GM19395 (cell line): Measurements from ENCODE around the gene TRAPPC4.
"Not testable (repeated sequence)": the region's sequence is repeated elsewhere in the genome, so short reads cannot be mapped to it uniquely, and the experiment has no call there.

Experiments used
- ATAC-seq: cut with Tn5 transposase; IDR thresholded peaks from one replicate; pipeline ENCODE4 v1.9.1; 2021; ENCODE audit warnings: mild to moderate bottlenecking, moderate library complexity; ENCODE audit not compliant: unreplicated experiment

The TRAPPC4 gene, protein sequence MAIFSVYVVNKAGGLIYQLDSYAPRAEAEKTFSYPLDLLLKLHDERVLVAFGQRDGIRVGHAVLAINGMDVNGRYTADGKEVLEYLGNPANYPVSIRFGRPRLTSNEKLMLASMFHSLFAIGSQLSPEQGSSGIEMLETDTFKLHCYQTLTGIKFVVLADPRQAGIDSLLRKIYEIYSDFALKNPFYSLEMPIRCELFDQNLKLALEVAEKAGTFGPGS

DNA sequence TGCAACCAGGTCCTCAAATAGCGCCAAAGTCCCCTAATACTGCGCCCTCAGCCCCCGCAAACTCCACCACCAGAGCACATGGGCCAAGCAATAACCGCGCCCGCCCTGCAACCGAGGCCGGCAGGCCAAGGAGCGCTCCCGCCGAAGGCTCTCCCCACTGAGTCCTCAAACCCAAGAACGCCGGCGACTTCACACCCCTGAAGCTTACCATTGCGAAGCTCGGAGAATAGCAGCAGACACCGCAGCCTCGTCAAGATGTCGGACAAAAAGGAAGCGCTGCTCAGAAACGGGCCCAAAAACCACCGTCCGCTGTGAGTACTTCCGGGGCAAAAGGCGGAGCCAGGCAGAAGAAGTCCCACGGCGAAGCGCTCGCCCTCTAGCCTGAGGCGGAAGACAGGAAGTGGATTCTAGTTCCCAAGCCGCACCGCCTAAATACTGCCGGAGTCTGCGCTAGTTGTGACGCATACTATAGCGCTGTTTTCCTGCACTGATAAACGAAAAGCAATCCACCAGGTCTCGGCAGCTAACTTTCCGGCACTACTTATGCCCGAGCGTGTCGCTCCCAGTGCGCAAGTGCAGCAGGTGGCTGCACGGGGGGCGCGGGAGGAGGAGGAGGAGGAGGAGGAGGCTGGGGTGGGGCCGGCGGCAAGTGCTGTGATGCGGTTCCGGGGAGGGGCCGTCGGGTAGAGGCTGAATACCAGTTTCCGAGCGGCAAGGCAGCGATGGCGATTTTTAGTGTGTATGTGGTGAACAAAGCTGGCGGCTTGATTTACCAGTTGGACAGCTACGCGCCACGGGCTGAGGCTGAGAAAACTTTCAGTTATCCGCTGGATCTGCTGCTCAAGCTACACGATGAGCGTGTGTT lies at the start of gene TRAPPC4, which contains the start of gene RPS25:
TSS of gene TRAPPC4 (plus strand) at position 693 of the 865 bp plus-strand sequence. CDS start at position 723, 30 bp downstream.
TSS of gene RPS25 (minus strand) at position 270 of the 865 bp plus-strand sequence. CDS start at position 211, 59 bp downstream.
- peak; percentile 88 for ATAC-seq

DNA sequence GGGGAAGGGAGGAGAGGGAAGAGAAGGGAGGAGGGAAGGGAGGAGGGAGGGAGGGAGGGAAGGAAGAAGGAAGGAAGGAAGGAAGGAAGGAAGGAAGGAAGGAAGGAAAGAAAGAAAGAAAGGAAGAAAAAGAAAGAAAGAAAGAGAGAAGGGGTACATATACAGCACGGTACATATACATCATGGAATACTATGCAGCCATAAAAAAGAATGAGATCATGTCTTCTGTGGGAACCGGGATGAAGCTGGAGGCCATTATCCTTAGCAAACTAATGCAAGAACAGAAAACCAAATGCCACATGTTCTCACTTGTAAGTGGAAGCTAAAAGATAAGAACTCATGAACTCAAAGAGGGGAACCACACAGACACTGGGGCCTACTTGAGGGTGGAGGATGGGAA lies 49.1 kb upstream of the TRAPPC4 start:
- ATAC-seq = not testable (repeated sequence)

DNA sequence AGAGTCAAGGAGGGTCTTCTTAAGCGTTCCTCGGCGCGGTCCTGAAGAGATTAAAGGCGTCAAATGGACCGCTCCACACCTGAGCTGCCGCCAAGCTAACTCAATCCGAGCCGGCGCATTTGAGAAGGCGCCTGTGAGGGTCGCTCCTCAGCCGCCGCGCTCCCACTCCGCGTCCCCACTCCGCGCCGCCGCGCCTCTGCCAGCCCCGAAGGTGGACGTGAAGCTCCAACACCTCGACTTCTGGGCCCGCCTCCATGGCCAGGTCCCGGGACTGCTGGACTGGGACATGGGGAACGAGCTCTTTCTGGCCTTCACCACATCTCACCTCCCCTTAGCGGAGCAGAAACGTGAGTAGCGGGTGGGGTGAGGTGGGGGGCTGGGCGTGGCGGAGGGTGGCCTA lies 46.9 kb upstream of the TRAPPC4 start, which contains the start of gene FOXR1:
TSS of gene FOXR1 (plus strand) at position 116 of the 400 bp plus-strand sequence. CDS start at position 287, 171 bp downstream.
- no peak for ATAC-seq

DNA sequence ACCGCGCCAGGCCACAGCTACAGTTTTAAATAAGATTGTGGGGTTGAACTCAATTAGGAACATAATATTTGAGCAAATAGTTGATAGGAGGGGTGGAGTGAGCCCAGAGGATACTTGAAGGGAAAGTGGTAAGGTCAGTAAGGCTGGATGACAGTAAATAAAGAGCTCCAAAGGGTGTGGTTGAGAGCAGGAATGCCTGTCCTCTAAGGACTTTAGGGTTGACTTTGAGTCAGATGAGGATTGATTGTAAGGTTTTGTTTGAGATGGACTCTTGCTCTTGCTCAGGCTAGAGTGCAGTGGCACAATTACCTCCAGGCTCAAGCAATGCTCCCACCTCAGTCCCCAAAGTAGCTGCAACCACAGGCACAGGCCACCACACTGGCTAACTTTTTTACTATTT lies 44.6 kb upstream of the TRAPPC4 start:
- no peak for ATAC-seq

DNA sequence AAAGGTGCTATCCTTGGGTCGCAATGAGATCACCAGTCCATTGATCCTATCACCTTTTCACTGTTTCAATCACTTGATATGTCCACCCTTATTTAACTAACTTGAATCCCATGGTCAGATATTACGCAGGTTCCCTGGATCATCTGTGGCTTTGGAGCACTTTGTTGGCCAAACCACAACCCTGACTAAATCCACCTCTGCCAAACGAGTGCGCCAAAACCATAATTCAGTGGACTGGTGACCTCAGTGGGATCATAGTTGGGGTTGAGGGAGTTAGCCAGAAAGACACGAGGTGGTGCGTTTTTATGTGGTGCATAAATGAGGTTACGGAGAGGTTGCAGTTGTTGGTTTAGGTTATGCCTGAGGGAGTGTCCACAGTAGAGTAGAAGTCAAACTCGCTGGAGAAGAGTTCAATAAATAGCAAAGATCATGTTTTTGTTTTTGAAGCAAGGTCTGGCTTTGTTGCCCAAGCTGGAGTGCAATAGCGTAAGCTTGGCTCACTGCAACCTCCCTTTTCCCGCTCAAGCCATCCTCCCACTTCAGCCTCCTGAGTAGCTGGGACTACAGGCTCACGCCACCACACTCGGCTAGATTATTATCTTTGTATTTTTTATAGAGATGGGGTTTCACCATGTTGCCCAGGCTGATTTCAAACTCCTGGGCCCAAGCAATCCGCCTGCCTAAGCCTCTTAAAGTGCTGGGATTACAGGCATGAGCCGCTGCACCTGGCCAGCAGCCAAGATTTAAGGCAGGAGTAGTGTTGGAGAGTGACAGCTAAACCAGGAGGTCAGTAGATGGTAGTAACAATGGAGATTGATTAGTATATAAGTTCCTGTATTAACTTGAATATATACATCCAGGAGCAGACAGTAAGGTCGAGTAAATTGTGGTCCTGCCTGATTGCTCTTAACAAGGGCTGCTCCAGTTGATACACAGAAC lies 42.5 kb upstream of the TRAPPC4 start:
- no peak for ATAC-seq

DNA sequence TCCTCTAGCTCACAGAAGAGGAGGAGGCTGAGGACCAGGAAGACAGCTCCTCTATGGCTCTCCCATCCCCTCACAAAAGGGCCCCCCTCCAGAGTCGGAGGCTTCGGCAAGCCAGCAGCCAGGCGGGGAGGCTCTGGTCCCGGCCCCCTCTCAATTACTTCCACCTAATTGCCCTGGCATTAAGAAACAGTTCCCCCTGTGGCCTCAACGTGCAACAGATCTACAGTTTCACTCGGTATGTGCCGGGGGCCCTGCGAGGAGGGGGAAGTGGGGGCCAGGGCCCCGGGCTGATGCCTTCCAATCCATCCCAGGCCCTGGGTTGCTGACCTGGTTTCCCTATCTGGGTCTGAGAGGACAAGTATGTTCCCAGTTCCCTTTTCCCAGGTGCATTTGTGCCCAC lies 39.1 kb upstream of the TRAPPC4 start:
- ATAC-seq = no peak

DNA sequence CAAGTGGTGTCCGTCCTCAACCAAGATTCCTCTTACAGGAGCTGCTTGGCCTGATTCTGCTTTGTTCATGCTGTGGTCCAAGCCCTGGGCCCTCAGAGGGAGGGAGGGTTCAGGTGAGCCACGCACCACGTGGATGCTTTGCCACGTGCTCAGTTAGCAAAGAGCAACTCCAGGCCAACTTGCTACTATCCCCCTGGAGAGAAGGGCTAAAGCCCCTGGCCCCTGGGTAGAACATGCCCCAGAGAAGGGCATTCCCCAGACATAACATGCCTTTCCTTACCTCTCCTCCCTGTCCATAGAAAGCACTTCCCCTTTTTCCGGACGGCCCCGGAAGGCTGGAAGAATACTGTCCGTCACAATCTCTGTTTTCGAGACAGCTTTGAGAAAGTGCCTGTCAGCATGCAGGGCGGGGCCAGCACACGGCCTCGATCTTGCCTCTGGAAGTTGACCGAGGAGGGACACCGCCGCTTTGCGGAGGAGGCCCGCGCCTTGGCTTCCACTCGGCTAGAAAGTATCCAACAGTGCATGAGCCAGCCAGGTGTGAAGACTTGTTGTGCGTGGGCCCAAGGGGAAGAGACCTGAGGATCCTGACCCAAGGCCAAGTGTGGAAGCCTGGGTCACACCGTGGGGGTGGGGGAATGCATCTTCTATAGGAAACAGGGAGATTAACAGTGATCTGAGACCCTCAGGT lies 38.2 kb upstream of the TRAPPC4 start:
- no peak for ATAC-seq

DNA sequence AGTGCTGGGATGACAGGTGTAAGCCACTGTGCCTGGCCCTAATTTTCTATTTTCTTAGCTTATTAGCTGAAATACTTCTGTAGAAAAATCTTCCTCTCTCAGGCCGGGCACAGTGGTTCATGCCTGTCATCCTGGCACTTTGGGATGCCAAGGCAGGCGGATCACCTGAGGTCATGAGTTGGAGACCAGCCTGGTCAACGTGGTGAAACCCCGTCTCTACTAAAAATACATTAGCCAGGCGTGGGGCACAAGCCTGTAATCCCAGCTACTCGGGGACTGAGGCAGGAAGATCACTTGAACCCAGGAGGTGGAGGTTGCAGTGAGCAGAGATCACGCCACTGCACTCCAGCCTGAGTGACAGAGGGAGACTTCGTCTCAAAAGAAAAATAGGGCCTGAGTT lies 34.2 kb upstream of the TRAPPC4 start:
- not testable (repeated sequence) for ATAC-seq

DNA sequence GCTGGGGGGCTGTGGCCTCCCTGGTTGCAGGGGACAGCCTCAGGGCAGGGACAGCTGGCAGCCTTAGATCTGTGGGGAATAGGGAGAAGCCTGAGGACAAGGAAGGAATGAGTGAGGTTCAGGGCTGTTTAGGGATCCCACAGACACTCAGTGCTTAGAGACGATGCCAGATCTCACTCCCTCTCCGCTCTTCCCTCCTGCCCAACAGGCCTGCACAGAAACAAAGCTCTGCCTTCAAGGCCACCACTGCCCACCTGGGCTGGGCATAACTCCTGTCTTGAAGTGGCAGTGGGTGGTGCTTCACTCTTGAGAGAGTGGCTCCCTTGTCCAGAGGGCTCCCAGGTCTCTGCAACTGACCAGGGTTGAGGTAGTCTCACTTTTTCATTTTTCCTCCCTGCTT lies 33.7 kb upstream of the TRAPPC4 start:
- no peak for ATAC-seq

DNA sequence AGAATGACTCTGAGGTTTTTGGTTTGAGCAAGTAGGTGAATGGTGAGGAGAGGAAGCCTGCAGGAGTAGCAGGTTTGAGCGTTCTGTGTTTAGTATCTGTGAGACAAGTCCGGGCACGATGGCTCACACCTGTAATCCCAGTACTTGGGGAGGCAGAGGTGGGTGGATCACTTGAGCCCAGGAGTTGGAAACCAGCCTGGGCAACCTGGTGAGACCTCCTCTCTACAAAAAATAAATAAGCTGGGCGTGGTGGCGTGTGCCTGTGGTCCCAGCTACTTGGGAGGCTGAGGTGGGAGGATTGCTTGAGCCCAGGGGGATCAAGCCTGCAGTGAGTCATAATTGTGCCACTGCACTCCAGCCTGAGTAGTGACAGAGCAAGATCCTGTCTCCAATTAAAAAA lies 30.3 kb upstream of the TRAPPC4 start:
- no peak for ATAC-seq

DNA sequence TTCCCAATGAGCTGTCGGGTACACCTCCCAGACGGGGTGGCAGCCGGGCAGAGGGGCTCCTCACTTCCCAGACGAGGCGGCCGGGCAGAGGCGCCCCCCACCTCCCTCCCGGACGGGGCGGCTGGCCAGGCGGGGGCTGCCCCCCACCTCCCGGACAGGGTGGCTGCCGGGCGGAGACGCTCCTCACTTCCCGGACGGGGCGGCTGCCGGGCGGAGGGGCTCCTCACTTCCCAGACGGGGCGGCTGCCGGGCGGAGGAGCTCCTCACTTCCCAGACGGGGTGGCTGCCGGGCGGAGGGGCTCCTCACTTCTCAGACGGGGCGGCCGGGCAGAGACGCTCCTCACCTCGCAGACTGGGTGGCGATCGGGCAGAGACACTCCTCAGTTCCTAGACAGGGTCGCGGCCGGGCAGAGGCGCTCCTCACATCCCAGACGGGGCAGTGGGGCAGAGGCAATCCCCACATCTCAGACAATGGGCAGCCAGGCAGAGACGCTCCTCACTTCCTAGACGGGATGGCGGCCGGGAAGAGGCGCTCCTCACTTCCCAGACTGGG lies 27.0 kb upstream of the TRAPPC4 start:
- ATAC-seq = not testable (repeated sequence)

DNA sequence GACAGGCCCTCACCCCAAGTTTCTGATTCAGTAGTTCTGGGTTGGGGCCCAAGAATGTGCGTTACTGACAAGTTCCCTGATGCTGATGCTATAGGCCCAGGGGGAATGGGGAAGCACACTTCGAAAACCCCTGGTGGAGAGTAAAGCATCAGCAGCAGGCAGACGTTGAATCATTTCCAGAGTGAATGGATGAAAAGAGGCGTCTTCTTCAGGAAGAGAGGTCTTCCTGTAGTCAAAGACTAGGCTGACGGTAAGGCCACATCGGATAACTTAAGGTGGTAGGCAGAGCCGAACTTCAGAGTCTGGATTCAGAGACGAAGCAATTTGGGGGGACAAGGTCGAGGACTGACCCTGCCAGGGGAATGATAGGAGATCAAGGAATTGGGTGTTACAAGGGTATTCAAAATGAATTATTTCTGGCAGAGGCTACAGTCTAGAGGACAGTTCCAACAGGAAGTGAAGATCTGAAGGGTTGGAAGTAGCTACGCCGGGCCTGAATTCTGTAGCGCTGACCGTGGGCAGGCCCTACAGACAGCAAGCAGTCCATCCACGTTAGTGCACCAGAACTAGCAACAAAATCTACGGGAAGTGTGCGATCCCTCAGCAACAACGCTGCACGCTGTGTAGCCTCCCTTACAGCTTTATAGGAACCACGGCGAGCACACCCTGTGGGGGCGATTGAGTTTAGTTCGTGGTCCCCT lies 21.5 kb upstream of the TRAPPC4 start:
- ATAC-seq = peak; percentile 10

DNA sequence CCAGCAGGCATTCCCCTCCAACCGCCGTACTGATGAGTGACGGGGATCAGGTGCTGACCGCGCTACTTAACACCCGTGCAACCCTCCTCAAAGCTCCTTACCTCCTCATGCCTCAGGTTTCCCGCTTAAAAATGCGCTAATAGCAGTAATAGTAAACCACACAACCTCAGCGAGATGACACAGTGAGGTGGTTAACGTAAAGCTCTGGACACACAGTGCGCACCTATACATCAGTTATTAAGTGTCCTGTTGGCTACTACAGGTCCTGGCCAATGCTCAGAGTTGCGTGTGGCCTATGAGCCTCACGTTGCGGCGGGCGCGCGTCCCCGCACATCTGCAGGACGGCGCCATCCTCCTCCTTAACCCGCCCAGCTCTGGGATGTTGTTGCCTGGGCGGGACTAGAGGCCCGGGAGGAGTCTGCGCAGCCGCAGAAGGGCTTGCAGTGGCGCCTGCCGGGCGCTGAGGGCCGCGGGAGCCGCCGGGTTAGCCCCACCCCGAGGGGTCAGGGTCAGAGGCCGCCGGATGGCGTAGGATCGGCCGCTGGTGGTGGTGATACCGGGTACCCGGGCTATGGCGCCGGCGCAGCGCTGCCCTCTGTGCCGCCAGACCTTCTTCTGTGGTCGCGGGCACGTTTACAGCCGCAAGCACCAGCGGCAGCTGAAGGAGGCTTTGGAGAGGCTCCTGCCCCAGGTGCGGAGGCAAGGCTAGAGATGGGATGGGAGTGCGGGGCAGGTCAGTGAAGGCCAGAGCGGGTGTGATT lies 20.8 kb upstream of the TRAPPC4 start, which contains the start of gene CENATAC:
TSS of gene CENATAC (plus strand) at position 512 of the 761 bp plus-strand sequence. CDS start at position 572, 60 bp downstream.
- ATAC-seq = peak; percentile 88

DNA sequence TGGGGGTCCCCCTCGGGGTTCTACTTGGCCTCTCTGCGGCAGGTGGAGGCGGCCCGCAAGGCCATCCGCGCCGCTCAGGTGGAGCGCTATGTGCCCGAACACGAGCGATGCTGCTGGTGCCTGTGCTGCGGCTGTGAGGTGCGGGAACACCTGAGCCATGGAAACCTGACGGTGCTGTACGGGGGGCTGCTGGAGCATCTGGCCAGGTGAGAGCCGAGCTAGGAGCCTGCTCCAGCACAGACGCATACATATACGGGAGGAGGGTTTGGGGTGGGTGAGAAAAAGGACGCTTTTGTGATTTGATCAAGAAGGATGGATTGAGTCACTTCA lies 20.2 kb upstream of the TRAPPC4 start:
- ATAC-seq = peak; percentile 36

DNA sequence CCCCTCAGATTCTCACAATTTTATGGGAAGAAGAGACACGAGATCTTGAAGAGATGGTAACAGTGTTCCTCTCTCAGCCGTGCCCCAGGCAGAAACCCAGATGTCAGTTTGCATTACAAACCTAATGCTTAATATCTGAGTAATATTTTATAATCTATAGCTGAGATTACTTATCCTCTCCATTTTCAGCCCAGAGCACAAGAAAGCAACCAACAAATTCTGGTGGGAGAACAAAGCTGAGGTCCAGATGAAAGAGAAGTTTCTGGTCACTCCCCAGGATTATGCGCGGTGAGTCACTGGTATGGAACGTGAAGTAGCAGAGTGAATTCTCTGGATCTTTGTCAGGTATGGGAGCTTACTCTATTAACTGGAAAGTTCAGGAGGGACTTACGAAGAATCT lies 19.7 kb upstream of the TRAPPC4 start:
- ATAC-seq = no peak

DNA sequence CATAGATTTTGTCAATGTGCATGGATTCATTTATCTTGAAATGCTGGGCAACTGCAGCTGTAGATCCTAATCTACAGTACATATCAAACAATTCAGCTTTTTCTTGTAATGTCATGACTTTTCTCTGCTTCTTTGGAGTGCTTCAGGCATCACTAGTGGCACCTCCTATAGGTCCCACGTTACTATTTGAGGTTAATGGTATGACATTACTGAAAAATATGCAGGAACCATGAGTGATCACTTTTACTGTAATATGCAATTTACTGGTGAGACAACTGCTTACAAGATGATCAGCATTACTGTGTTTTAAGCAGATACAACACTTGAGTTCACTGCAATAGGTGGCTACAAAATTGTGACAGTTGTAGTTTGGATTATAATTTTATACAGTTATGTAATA lies 17.7 kb upstream of the TRAPPC4 start:
- ATAC-seq = no peak

DNA sequence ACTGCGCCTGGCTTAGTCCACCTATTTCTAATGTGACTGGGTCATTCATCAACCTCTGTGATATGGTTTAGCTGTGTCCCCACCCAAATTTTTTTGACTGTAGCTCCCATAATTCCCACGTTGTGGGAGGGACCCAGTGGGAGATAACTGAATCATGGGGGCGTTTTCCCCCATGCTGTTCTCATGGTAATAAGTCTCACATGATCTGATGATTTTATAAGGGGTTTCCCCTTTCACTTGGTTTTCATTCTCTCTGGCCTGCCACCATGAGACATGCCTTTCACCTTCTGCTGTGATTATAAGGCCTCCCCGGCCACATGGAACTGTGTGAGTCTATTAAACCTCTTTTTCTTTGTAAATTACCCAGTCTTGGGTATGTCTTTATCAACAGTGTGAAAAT lies 11.9 kb upstream of the TRAPPC4 start:
- no peak for ATAC-seq

DNA sequence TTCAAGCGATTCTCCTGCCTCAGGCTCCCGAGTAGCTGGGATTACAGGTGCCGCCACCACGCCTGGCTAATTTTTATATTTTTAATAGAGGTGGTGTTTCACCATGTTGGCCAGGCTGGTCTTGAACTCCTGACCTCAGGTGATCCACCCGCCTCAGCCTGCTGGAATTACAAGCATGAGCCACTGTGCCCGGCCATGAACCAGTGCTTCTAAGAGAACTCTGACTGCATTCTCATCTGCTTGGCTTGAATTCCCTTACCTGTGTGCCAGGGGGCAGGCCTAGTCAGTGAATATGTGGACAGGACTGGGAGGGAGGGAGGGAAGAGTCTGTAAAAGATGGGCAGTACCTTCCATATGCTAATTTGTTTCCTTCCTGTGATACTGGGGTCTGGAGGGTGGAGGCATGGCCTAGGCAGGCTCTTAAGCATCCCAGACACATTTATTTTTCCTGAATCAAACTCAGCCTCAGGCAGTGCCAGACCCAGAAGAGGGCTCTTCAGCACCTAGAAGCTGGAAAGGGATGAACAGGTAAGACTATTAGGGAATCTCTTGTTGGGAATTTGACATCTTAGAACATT lies 7.0 kb upstream of the TRAPPC4 start:
- no peak for ATAC-seq
